PFSK-1 (cell line): ENCODE results near the gene FBXW11.

Experiments
- POLR2AphosphoS5 ChIP-seq: IDR thresholded peaks from 2 replicates; pipeline ENCODE4 v1.6.1; 2012; ENCODE audit warnings: low read depth, mild to moderate bottlenecking, control low read depth, low read length, moderate library complexity
- SIN3A ChIP-seq: IDR thresholded peaks from 2 replicates; pipeline ENCODE4 v1.6.1; 2012; ENCODE audit warnings: mild to moderate bottlenecking, low read length, moderate library complexity, borderline replicate concordance; ENCODE audit not compliant: insufficient read depth
- TAF1 ChIP-seq: IDR thresholded peaks from 2 replicates; pipeline ENCODE4 v1.6.1; 2012; ENCODE audit warnings: low read length, control low read depth, borderline replicate concordance; ENCODE audit not compliant: insufficient read depth
- TF ChIP-seq, protein P1 (sequence below), 2 experiments: IDR thresholded peaks; 2 replicates each; pipeline versions ENCODE4 v1.6.1 to v1.8.0; 2011 to 2012; ENCODE audit warnings: low read depth in 2 of 2, low read length in 2 of 2, control low read depth in 1 of 2, inconsistent platforms in 1 of 2, mild to moderate bottlenecking in 1 of 2, moderate library complexity in 1 of 2; ENCODE audit not compliant: insufficient read depth in 1 of 2

DNA sequence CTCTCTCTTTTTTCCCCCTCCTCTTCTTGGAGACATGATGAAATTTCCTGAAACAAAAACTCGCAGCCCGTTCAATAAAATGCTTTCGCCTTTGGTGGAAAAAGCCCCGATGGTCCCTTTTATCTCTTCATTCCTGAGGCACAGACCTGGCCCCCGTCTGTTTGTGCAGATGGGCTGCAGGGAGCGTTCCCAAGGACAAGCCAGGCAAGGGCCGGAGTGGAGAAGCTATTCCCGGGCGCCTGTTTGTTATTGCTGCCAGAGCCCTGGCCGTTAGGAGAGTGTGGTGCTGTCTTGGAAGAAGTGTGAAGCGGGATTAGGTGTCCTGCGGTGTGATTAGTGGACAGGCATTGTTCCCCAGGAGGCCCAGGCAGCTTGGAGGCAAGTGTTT is 149.0 kb downstream of the FBXW11 start:
- TF ChIP-seq POLR2AphosphoS5, result no peak
- no peak for TF ChIP-seq TAF1
- no peak for TF ChIP-seq SIN3A
- TF ChIP-seq, protein P1, sequence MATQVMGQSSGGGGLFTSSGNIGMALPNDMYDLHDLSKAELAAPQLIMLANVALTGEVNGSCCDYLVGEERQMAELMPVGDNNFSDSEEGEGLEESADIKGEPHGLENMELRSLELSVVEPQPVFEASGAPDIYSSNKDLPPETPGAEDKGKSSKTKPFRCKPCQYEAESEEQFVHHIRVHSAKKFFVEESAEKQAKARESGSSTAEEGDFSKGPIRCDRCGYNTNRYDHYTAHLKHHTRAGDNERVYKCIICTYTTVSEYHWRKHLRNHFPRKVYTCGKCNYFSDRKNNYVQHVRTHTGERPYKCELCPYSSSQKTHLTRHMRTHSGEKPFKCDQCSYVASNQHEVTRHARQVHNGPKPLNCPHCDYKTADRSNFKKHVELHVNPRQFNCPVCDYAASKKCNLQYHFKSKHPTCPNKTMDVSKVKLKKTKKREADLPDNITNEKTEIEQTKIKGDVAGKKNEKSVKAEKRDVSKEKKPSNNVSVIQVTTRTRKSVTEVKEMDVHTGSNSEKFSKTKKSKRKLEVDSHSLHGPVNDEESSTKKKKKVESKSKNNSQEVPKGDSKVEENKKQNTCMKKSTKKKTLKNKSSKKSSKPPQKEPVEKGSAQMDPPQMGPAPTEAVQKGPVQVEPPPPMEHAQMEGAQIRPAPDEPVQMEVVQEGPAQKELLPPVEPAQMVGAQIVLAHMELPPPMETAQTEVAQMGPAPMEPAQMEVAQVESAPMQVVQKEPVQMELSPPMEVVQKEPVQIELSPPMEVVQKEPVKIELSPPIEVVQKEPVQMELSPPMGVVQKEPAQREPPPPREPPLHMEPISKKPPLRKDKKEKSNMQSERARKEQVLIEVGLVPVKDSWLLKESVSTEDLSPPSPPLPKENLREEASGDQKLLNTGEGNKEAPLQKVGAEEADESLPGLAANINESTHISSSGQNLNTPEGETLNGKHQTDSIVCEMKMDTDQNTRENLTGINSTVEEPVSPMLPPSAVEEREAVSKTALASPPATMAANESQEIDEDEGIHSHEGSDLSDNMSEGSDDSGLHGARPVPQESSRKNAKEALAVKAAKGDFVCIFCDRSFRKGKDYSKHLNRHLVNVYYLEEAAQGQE (IDR thresholded peaks at IDR 0.05; ENCODE audit: insufficient read depth in 1 of 2, low read depth in 2 of 2, low read length in 2 of 2), result no peak
